IMR-90 (cell line): Measurements from ENCODE around the gene FAM168A. TPM values are rescaled to one million over a fixed set of nuclear protein-coding genes. Genes with fewer than 3 reads are reported as not detected.

Experiments
- ATAC-seq: fragments of 200-7000 bp; cut with Tn5 transposase; 2 replicates; pipeline ENCODE4 v1.9.1; 2020; ENCODE audit warnings: low read depth, mild to moderate bottlenecking, moderate library complexity
- BruUV-seq: library from RNA; stranded (reverse); fragments of 400-500 nt; replicated peaks from 2 replicates; lab custom pipeline; 2021; lab: Mats Ljungman, UMichigan
- CTCF ChIA-PET: fragments of 300-600 bp; formaldehyde crosslinking; extraction: SDS; loops from one replicate; lab custom pipeline; 2021; ENCODE audit warnings: antibody characterized with exemption; lab: Yijun Ruan, JAX
- POLR2A ChIA-PET: fragments of 300-600 bp; sonication (Branson Sonifier 250); formaldehyde crosslinking; loops from one replicate; lab custom pipeline; 2022; ENCODE audit warnings: antibody characterized with exemption; ENCODE audit not compliant: unreplicated experiment; lab: Charles Lee
- DNase-seq: peaks from one replicate; pipeline ENCODE4 v3.0.0; 2013
- H2AFZ ChIP-seq: replicated peaks from 2 replicates; pipeline ENCODE3; 2013; ENCODE audit warnings: low read length, mild to moderate bottlenecking; ENCODE audit not compliant: poor library complexity
- H2AK5ac ChIP-seq: 2 replicates; pipeline ENCODE4 v1.6.1; 2013; ENCODE audit warnings: low read depth, low read length, inconsistent platforms
- H2AK9ac ChIP-seq: replicated peaks from 2 replicates; pipeline ENCODE3; 2013; ENCODE audit warnings: mild to moderate bottlenecking, low read depth, low read length, moderate library complexity; ENCODE audit not compliant: poor library complexity
- H2BK120ac ChIP-seq: 2 replicates; pipeline ENCODE4 v1.6.1; 2013; ENCODE audit warnings: low read depth, low read length, inconsistent platforms
- H2BK15ac ChIP-seq: 3 replicates; pipeline ENCODE4 v1.6.1; 2013; ENCODE audit warnings: low read depth, low read length, inconsistent platforms
- H2BK20ac ChIP-seq: 2 replicates; pipeline ENCODE4 v1.6.1; 2013; ENCODE audit warnings: low read depth, mild to moderate bottlenecking, inconsistent platforms, low read length, moderate library complexity
- H2BK5ac ChIP-seq: 2 replicates; pipeline ENCODE4 v1.6.1; 2013; ENCODE audit warnings: mild to moderate bottlenecking, low read depth, low read length, inconsistent platforms; ENCODE audit not compliant: poor library complexity, severe bottlenecking
- H3K14ac ChIP-seq: replicated peaks from 2 replicates; pipeline ENCODE4 v1.6.1; 2013; ENCODE audit warnings: low read depth, low read length, inconsistent platforms
- H3K18ac ChIP-seq: 2 replicates; pipeline ENCODE4 v1.6.1; 2013; ENCODE audit warnings: low read depth, low read length, control low read depth
- H3K23ac ChIP-seq: 2 replicates; pipeline ENCODE4 v1.6.1; 2013; ENCODE audit warnings: low read depth, low read length, inconsistent platforms
- H3K27ac ChIP-seq: 2 replicates; pipeline ENCODE4 v1.5.1; 2013; ENCODE audit warnings: mild to moderate bottlenecking, control low read depth, low read length; ENCODE audit not compliant: insufficient read depth
- H3K27me3 ChIP-seq: 2 replicates; pipeline ENCODE4 v1.6.1; 2013; ENCODE audit warnings: low read length; ENCODE audit not compliant: control insufficient read depth, insufficient read depth
- H3K36me3 ChIP-seq: 2 replicates; pipeline ENCODE4 v1.6.1; 2013; ENCODE audit warnings: low read length, mixed read lengths; ENCODE audit not compliant: control insufficient read depth, insufficient read depth
- H3K4ac ChIP-seq: 2 replicates; pipeline ENCODE4 v1.6.1; 2013; ENCODE audit warnings: low read depth, low read length, inconsistent platforms
- H3K4me1 ChIP-seq: 2 replicates; pipeline ENCODE4 v1.6.1; 2013; ENCODE audit warnings: low read length, mixed read lengths; ENCODE audit not compliant: control insufficient read depth, insufficient read depth
- H3K4me2 ChIP-seq: 2 replicates; pipeline ENCODE4 v1.6.1; 2013; ENCODE audit warnings: low read depth, mild to moderate bottlenecking, control low read depth, low read length, moderate library complexity
- H3K4me3 ChIP-seq: 2 replicates; pipeline ENCODE4 v1.5.1; 2013; ENCODE audit warnings: low read depth, mild to moderate bottlenecking, control low read depth, low read length, moderate library complexity; ENCODE audit not compliant: insufficient read depth
- H3K56ac ChIP-seq: 2 replicates; pipeline ENCODE4 v1.6.1; 2013; ENCODE audit warnings: low read length, inconsistent platforms; ENCODE audit not compliant: insufficient read depth; ENCODE audit errors: extremely low read depth
- H3K79me1 ChIP-seq, 2 experiments: 2 replicates each; pipeline ENCODE4 v1.6.1; 2013; ENCODE audit warnings: low read length in 2 of 2, inconsistent platforms in 1 of 2, low read depth in 1 of 2
- H3K9ac ChIP-seq: 2 replicates; pipeline ENCODE4 v1.6.1; 2013; ENCODE audit warnings: low read depth, low read length, control low read depth
- H3K9me1 ChIP-seq: 2 replicates; pipeline ENCODE4 v1.6.1; 2013; ENCODE audit warnings: low read length, inconsistent platforms; ENCODE audit not compliant: insufficient read depth
- H3K9me3 ChIP-seq: 2 replicates; pipeline ENCODE4 v1.6.1; 2013; ENCODE audit warnings: low read length; ENCODE audit not compliant: control insufficient read depth, insufficient read depth
- H4K20me1 ChIP-seq: 2 replicates; pipeline ENCODE4 v1.6.1; 2013; ENCODE audit warnings: low read length, inconsistent platforms; ENCODE audit not compliant: insufficient read depth
- H4K5ac ChIP-seq: 2 replicates; pipeline ENCODE4 v1.6.1; 2013; ENCODE audit warnings: mild to moderate bottlenecking, low read depth, low read length, control low read depth
- H4K8ac ChIP-seq, 2 experiments: 2 replicates each; pipeline ENCODE4 v1.6.1; 2013; ENCODE audit warnings: low read depth in 2 of 2, low read length in 2 of 2, control low read depth in 1 of 2, inconsistent platforms in 1 of 2
- H4K91ac ChIP-seq: 2 replicates; pipeline ENCODE4 v1.6.1; 2013; ENCODE audit warnings: low read depth, low read length, inconsistent platforms; ENCODE audit not compliant: insufficient read depth
- CHD1 ChIP-seq: IDR thresholded peaks from 2 replicates; pipeline ENCODE4 v1.6.1; 2012; ENCODE audit warnings: low read depth, low read length, improper control_type of control experiment
- ELK1 ChIP-seq: fragments of 150-350 bp; IDR thresholded peaks from 2 replicates; pipeline ENCODE4 v1.6.1; 2016; ENCODE audit warnings: low read depth, mild to moderate bottlenecking, low read length, moderate library complexity, borderline replicate concordance
- MAFK ChIP-seq: IDR thresholded peaks from 2 replicates; pipeline ENCODE4 v1.6.1; 2012; ENCODE audit warnings: low read depth, low read length, improper control_type of control experiment
- NFE2L2 ChIP-seq: fragments of 150-350 bp; IDR thresholded peaks from 2 replicates; pipeline ENCODE4 v1.6.1; 2016; ENCODE audit warnings: low read depth, mild to moderate bottlenecking, low read length
- RAD21 ChIP-seq: IDR thresholded peaks from 2 replicates; pipeline ENCODE4 v1.6.1; 2012; ENCODE audit warnings: low read length, improper control_type of control experiment
- RCOR1 ChIP-seq: IDR thresholded peaks from 2 replicates; pipeline ENCODE4 v1.6.1; 2012; ENCODE audit warnings: mild to moderate bottlenecking, low read length, improper control_type of control experiment; ENCODE audit not compliant: insufficient replicate concordance
- RFX5 ChIP-seq: IDR thresholded peaks from 2 replicates; pipeline ENCODE4 v1.8.0; 2012; ENCODE audit warnings: low read depth, mild to moderate bottlenecking, low read length, moderate library complexity
- SMC3 ChIP-seq: fragments of 150-350 bp; IDR thresholded peaks from 2 replicates; pipeline ENCODE4 v1.6.1; 2016; ENCODE audit warnings: low read depth, mild to moderate bottlenecking, antibody characterized with exemption, low read length, moderate library complexity
- USF2 ChIP-seq: fragments of 150-350 bp; IDR thresholded peaks from 2 replicates; pipeline ENCODE4 v1.6.1; 2017; ENCODE audit warnings: mild to moderate bottlenecking, antibody characterized with exemption, low read length, low read depth
- WGBS, 2 experiments: methylation state at CpG; one replicate each; pipeline versions ENCODE4 v1.1.5 to v1.1.7; 2013; ENCODE audit warnings: missing lambda C conversion rate in 2 of 2; ENCODE audit not compliant: insufficient read length in 1 of 2; ENCODE audit errors: extremely low coverage in 2 of 2; 5-methylcytosine and 5-hydroxymethylcytosine counted together
- dilution Hi-C: fragments of 300-500 bp; cut with HindIII; formaldehyde crosslinking; loops from one replicate; pipeline ENCODE4 v1.14.3; 2018; ENCODE audit warnings: low sequenced_read_pairs; ENCODE audit not compliant: unreplicated experiment
- in situ Hi-C: fragments of 300-500 bp; cut with MboI; formaldehyde crosslinking; loops from 3 replicates; pipeline ENCODE4 v1.14.3; 2019; ENCODE audit warnings: low sequenced_read_pairs, inconsistent platforms, mixed read lengths
- intact Hi-C: fragments of 100-400 bp; cut with micrococcal nuclease; formaldehyde crosslinking; loops from 2 replicates; pipeline ENCODE4 v1.10.0; 2022
- polyA plus RNA-seq, 3 experiments: library from polyadenylated mRNA; depleted of rRNA; stranded (reverse); fragments of >200 nt; gene quantifications; 2 replicates each; pipeline ENCODE4 v1.2.3, GENCODE V29; 2012; ENCODE audit warnings: low replicate concordance in 1 of 3
- total RNA-seq: library from RNA; depleted of rRNA; stranded (reverse); fragments of >200 nt; gene quantifications from 2 replicates; pipeline ENCODE4 v1.2.3, GENCODE V29; 2012

The FAM168A gene
- total and polyA plus RNA-seq, 2 of the 4 experiments (the other 2 are of a cell fraction): 13.1 to 22.8 TPM

- ATAC-seq: no peak
- Histone ChIP-seq H3K4me3 (no peak overlapping the region), H3K9me1 (no peaks in the 10 kb centered on the region), H3K23ac (no peak overlapping the region), H3K4ac (no peak overlapping the region), H4K20me1 (no peaks in the 10 kb centered on the region), H4K91ac (no peak overlapping the region), H2BK20ac (no peak overlapping the region), H3K9me3 (no peaks in the 10 kb centered on the region), H3K79me1 (no peaks in the 10 kb centered on the region), H2AFZ (no peak overlapping the region), H3K4me2 (no peak overlapping the region), H2AK9ac (no peak overlapping the region), H2AK5ac (no peak overlapping the region), H2BK5ac (no peak overlapping the region), H2BK120ac (no peak overlapping the region), H4K8ac (no peak overlapping the region), H3K36me3 (no peaks in the 10 kb centered on the region), H3K18ac (no peak overlapping the region), H3K56ac (no peak overlapping the region), H3K27ac (no peak overlapping the region), H3K14ac (no peak overlapping the region), H4K5ac (no peak overlapping the region), H3K4me1 (no peaks in the 10 kb centered on the region), H3K27me3 (peaks cover 15% of the 10 kb centered on the region), H2BK15ac (no peak overlapping the region), H3K9ac (no peak overlapping the region)
- ChIA-PET CTCF (interaction anchor here (1.5 to 2.3 kb wide), 2 partner anchors 10 to 26 kb away, joined by 4 to 9 read pairs; no protein-coding TSS in a partner anchor), POLR2A (no interaction called here)
- TF ChIP-seq MAFK (no peak), RAD21 (no peak), SMC3 (no peak), ELK1 (no peak), RCOR1 (no peak), USF2 (no peak), CHD1 (no peak), RFX5 (no peak), NFE2L2 (no peak)
- dilution Hi-C loops (no loop called here), in situ Hi-C loops (no loop called here), intact Hi-C loops (no loop called here)
- DNase-seq: no peak
- no TSS peak for BruUV-seq
- WGBS, 2 experiments: 80% methylated on average over 3 of the region's 5 CpGs; no CpG with 5 or more reads in 1 of the 2 experiments
These were observed 37.8 kb upstream of the FAM168A start for GRCh38 chr11:73635721-73636120.
